ENCODE data around the gene PKN1.

The PKN1 gene

GRCh38 chr19:14517840-14518505, 84.9 kb downstream of the PKN1 start, which contains the start of gene DNAJB1:
Gene DNAJB1 (minus strand): TSS chr19:14518397. CDS start chr19:14518349, 48 bp downstream.
- Histone ChIP-seq H2BK5ac (ENCODE audit: low read length) (peak within 1 kb of the TSS; percentile 67), H2BK120ac (ENCODE audit: low read depth, low read length) (no peak within 1 kb of the TSS), H3K9ac (ENCODE audit: low read depth, low read length, poor library complexity) (peak within 1 kb of the TSS; percentile 97), H2AFZ (ENCODE audit: low read length) (peak within 1 kb of the TSS; percentile 83), H3K4me2 (ENCODE audit: insufficient read depth, low read length, poor library complexity, severe bottlenecking) (peak within 1 kb of the TSS; percentile 64), H3K27me3 (ENCODE audit: control insufficient read depth in 3 of 3, insufficient read depth in 3 of 3, low read depth in 1 of 3, low read length in 3 of 3) (no peaks in the 10 kb centered on the region), H3K4me3 (ENCODE audit: low read length in 2 of 2) (peak within 1 kb of the TSS; percentile 87 to 98), H3K23ac (ENCODE audit: low read depth, low read length, poor library complexity) (peak within 1 kb of the TSS; percentile 100), H3K36me3 (replicated peaks in 1 of 2; ENCODE audit: control insufficient read depth in 2 of 2, insufficient read depth in 2 of 2, low read length in 2 of 2) (peaks cover 22 to 43% of the 10 kb centered on the region in 2 donors), H3K4ac (ENCODE audit: low read length) (peak within 1 kb of the TSS; percentile 4), H3K27ac (replicated peaks; ENCODE audit: low read length) (peak within 1 kb of the TSS; percentile 74), H3K18ac (ENCODE audit: low read length) (peak within 1 kb of the TSS; percentile 98), H3K4me1 (ENCODE audit: control insufficient read depth in 2 of 2, insufficient read depth in 1 of 2, low read depth in 1 of 2, low read length in 2 of 2) (peaks cover 10 to 13% of the 10 kb centered on the region in 2 donors), H3K79me1 (ENCODE audit: low read depth, low read length) (peaks cover 5% of the 10 kb centered on the region), H4K8ac (ENCODE audit: low read depth, low read length) (no peak within 1 kb of the TSS), H2AK5ac (ENCODE audit: low read depth, low read length) (peak within 1 kb of the TSS; percentile 95), H3K9me3 (replicated peaks in 1 of 2; ENCODE audit: control insufficient read depth in 2 of 2, insufficient read depth in 1 of 2, low read depth in 1 of 2, low read length in 2 of 2) (no peaks in the 10 kb centered on the region), H2BK12ac (ENCODE audit: low read length) (peak within 1 kb of the TSS; percentile 5), H2BK15ac (ENCODE audit: low read length) (no peak within 1 kb of the TSS), H4K91ac (ENCODE audit: low read depth, low read length, poor library complexity) (no peak within 1 kb of the TSS), H3K14ac (ENCODE audit: low read length) (no peak within 1 kb of the TSS)
- WGBS, 2 donors (ENCODE audit: extremely low coverage in 2 of 2, insufficient read length in 2 of 2, insufficient replicate concordance in 1 of 2) = no CpG with 5 or more reads among the region's 82 CpGs
- no peak for DNase-seq (ENCODE audit: low spot score)

GRCh38 chr19:14519245-14519859, 86.2 kb downstream of the PKN1 start:
- H2BK120ac ChIP-seq (ENCODE audit: low read depth, low read length) = no peak overlapping the region
- no CpG with 5 or more reads among the region's 22 CpGs for WGBS, 2 donors (ENCODE audit: extremely low coverage in 2 of 2, insufficient read length in 2 of 2, insufficient replicate concordance in 1 of 2)
- no peak overlapping the region for H3K27ac ChIP-seq (replicated peaks; ENCODE audit: low read length)

GRCh38 chr19:14519860-14520407, 86.8 kb downstream of the PKN1 start:
- no CpG with 5 or more reads among the region's 2 CpGs for WGBS, 2 donors (ENCODE audit: extremely low coverage in 2 of 2, insufficient read length in 2 of 2, insufficient replicate concordance in 1 of 2)
- no peak overlapping the region for H2BK5ac ChIP-seq (ENCODE audit: low read length)
- H3K23ac ChIP-seq (ENCODE audit: low read depth, low read length, poor library complexity) = no peak overlapping the region
- H3K4me1 ChIP-seq (ENCODE audit: control insufficient read depth in 2 of 2, insufficient read depth in 1 of 2, low read depth in 1 of 2, low read length in 2 of 2) = peaks cover 10 to 13% of the 10 kb centered on the region in 2 donors
- no peak overlapping the region for H3K9ac ChIP-seq (ENCODE audit: low read depth, low read length, poor library complexity)
- no peak overlapping the region for H2BK12ac ChIP-seq (ENCODE audit: low read length)
- peaks cover 15 to 24% of the 10 kb centered on the region in 2 donors for H3K36me3 ChIP-seq (replicated peaks in 1 of 2; ENCODE audit: control insufficient read depth in 2 of 2, insufficient read depth in 2 of 2, low read length in 2 of 2)
- no peak overlapping the region for H2BK15ac ChIP-seq (ENCODE audit: low read length)
- peak overlapping the region; percentile 2 for H2AFZ ChIP-seq (ENCODE audit: low read length)
- H4K91ac ChIP-seq (ENCODE audit: low read depth, low read length, poor library complexity) = no peak overlapping the region
- no peak overlapping the region for H3K4me2 ChIP-seq (ENCODE audit: insufficient read depth, low read length, poor library complexity, severe bottlenecking)
- H2BK120ac ChIP-seq (ENCODE audit: low read depth, low read length) = no peak overlapping the region
- no peaks in the 10 kb centered on the region for H3K27me3 ChIP-seq (ENCODE audit: control insufficient read depth in 3 of 3, insufficient read depth in 3 of 3, low read depth in 1 of 3, low read length in 3 of 3)
- H3K27ac ChIP-seq (replicated peaks; ENCODE audit: low read length) = no peak overlapping the region
- H3K4me3 ChIP-seq (ENCODE audit: low read length in 2 of 2) = no peak overlapping the region
- H3K4ac ChIP-seq (ENCODE audit: low read length) = no peak overlapping the region
- no peak for DNase-seq (ENCODE audit: low spot score)
- no peak overlapping the region for H3K18ac ChIP-seq (ENCODE audit: low read length)
- no peak overlapping the region for H2AK5ac ChIP-seq (ENCODE audit: low read depth, low read length)
- H3K9me3 ChIP-seq (replicated peaks in 1 of 2; ENCODE audit: control insufficient read depth in 2 of 2, insufficient read depth in 1 of 2, low read depth in 1 of 2, low read length in 2 of 2) = no peaks in the 10 kb centered on the region
- H3K14ac ChIP-seq (ENCODE audit: low read length) = no peak overlapping the region
- no peak overlapping the region for H4K8ac ChIP-seq (ENCODE audit: low read depth, low read length)
- H3K79me1 ChIP-seq (ENCODE audit: low read depth, low read length) = peaks cover 5% of the 10 kb centered on the region

More at GRCh38 chr19:14519245-14519859, 86.2 kb downstream of the PKN1 start:
- Histone ChIP-seq H4K8ac (ENCODE audit: low read depth, low read length) (no peak overlapping the region), H3K4me3 (ENCODE audit: low read length in 2 of 2) (no peak overlapping the region), H3K18ac (ENCODE audit: low read length) (no peak overlapping the region), H3K4me2 (ENCODE audit: insufficient read depth, low read length, poor library complexity, severe bottlenecking) (no peak overlapping the region), H3K36me3 (replicated peaks in 1 of 2; ENCODE audit: control insufficient read depth in 2 of 2, insufficient read depth in 2 of 2, low read length in 2 of 2) (peaks cover 20 to 30% of the 10 kb centered on the region in 2 donors), H4K91ac (ENCODE audit: low read depth, low read length, poor library complexity) (no peak overlapping the region), H2BK12ac (ENCODE audit: low read length) (no peak overlapping the region), H3K4me1 (ENCODE audit: control insufficient read depth in 2 of 2, insufficient read depth in 1 of 2, low read depth in 1 of 2, low read length in 2 of 2) (peaks cover 10 to 13% of the 10 kb centered on the region in 2 donors), H3K4ac (ENCODE audit: low read length) (no peak overlapping the region), H3K27me3 (ENCODE audit: control insufficient read depth in 3 of 3, insufficient read depth in 3 of 3, low read depth in 1 of 3, low read length in 3 of 3) (no peaks in the 10 kb centered on the region), H3K9ac (ENCODE audit: low read depth, low read length, poor library complexity) (no peak overlapping the region), H3K14ac (ENCODE audit: low read length) (no peak overlapping the region), H2BK15ac (ENCODE audit: low read length) (no peak overlapping the region), H2AK5ac (ENCODE audit: low read depth, low read length) (no peak overlapping the region), H2BK5ac (ENCODE audit: low read length) (no peak overlapping the region), H3K79me1 (ENCODE audit: low read depth, low read length) (peaks cover 5% of the 10 kb centered on the region), H3K23ac (ENCODE audit: low read depth, low read length, poor library complexity) (no peak overlapping the region), H3K9me3 (replicated peaks in 1 of 2; ENCODE audit: control insufficient read depth in 2 of 2, insufficient read depth in 1 of 2, low read depth in 1 of 2, low read length in 2 of 2) (no peaks in the 10 kb centered on the region), H2AFZ (ENCODE audit: low read length) (no peak overlapping the region)
- no peak for DNase-seq (ENCODE audit: low spot score)

- Histone ChIP-seq H3K79me1 (ENCODE audit: low read depth, low read length) (peaks cover 5% of the 10 kb centered on the region), H3K14ac (ENCODE audit: low read length) (no peak overlapping the region), H3K27ac (replicated peaks; ENCODE audit: low read length) (no peak overlapping the region), H3K4ac (ENCODE audit: low read length) (no peak overlapping the region), H2BK12ac (ENCODE audit: low read length) (no peak overlapping the region), H4K8ac (ENCODE audit: low read depth, low read length) (no peak overlapping the region), H4K91ac (ENCODE audit: low read depth, low read length, poor library complexity) (no peak overlapping the region), H2BK120ac (ENCODE audit: low read depth, low read length) (no peak overlapping the region), H2BK15ac (ENCODE audit: low read length) (no peak overlapping the region), H3K23ac (ENCODE audit: low read depth, low read length, poor library complexity) (no peak overlapping the region), H2AK5ac (ENCODE audit: low read depth, low read length) (no peak overlapping the region), H3K4me3 (ENCODE audit: low read length in 2 of 2) (no peak overlapping the region), H2AFZ (ENCODE audit: low read length) (peak overlapping the region; percentile 2), H3K18ac (ENCODE audit: low read length) (no peak overlapping the region), H2BK5ac (ENCODE audit: low read length) (no peak overlapping the region), H3K9me3 (replicated peaks in 1 of 2; ENCODE audit: control insufficient read depth in 2 of 2, insufficient read depth in 1 of 2, low read depth in 1 of 2, low read length in 2 of 2) (no peaks in the 10 kb centered on the region), H3K9ac (ENCODE audit: low read depth, low read length, poor library complexity) (no peak overlapping the region), H3K4me2 (ENCODE audit: insufficient read depth, low read length, poor library complexity, severe bottlenecking) (no peak overlapping the region), H3K36me3 (replicated peaks in 1 of 2; ENCODE audit: control insufficient read depth in 2 of 2, insufficient read depth in 2 of 2, low read length in 2 of 2) (peaks cover 8 to 18% of the 10 kb centered on the region in 2 donors), H3K27me3 (ENCODE audit: control insufficient read depth in 3 of 3, insufficient read depth in 3 of 3, low read depth in 1 of 3, low read length in 3 of 3) (no peaks in the 10 kb centered on the region), H3K4me1 (ENCODE audit: control insufficient read depth in 2 of 2, insufficient read depth in 1 of 2, low read depth in 1 of 2, low read length in 2 of 2) (peaks cover 10 to 13% of the 10 kb centered on the region in 2 donors)
- whole genome bisulfite sequencing, 2 donors (ENCODE audit: extremely low coverage in 2 of 2, insufficient read length in 2 of 2, insufficient replicate concordance in 1 of 2) = no CpG with 5 or more reads among the region's 4 CpGs
- DNase-seq (ENCODE audit: low spot score) = no peak
Measured at GRCh38 chr19:14520543-14520942, 87.4 kb downstream of the PKN1 start.
